HCT116 (cell line): ENCODE data around the gene CDKN1A.

Experiments used
- FOSL1 ChIP-seq: IDR thresholded peaks from 2 replicates; pipeline ENCODE4 v1.6.1; 2012; ENCODE audit warnings: low read depth
- TF ChIP-seq, protein P1 (sequence below), 3 experiments: fragments of 200-600 bp in 1 of 3; sonication (generic) in 1 of 3; IDR thresholded peaks in 2 of 3; conservative IDR thresholded peaks in 1 of 3; 2 replicates each; pipeline ENCODE4 v1.5.1; 2012 to 2017; ENCODE audit warnings: low read depth in 2 of 3, low read length in 2 of 3, antibody characterized with exemption in 1 of 3, borderline replicate concordance in 1 of 3, control low read depth in 1 of 3, mild to moderate bottlenecking in 1 of 3, mixed read lengths in 1 of 3, mixed run types in 1 of 3, moderate library complexity in 1 of 3; ENCODE audit not compliant: insufficient read depth in 1 of 3

DNA sequence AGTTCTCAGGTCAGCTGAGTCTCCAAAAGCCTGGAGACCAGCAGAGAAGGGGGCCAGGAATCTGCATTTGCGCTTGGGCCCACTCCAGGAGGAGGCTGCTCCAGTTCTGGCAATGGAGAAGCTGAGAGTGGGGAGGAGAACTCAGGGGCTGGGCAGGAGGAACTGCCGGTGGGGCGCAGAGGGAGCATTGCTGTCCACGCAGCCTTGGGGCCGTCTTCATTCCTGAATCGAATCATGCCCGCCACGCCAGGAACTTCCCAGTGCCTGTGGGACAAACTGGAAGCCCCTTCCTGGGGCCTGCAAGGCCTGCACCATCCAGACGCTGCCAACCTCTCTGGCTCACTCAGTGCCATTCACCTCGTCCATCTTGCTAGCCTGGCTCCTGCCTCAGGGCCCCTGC is 36.0 kb downstream of the CDKN1A start:
- no peak for TF ChIP-seq FOSL1
- TF ChIP-seq, protein P1, sequence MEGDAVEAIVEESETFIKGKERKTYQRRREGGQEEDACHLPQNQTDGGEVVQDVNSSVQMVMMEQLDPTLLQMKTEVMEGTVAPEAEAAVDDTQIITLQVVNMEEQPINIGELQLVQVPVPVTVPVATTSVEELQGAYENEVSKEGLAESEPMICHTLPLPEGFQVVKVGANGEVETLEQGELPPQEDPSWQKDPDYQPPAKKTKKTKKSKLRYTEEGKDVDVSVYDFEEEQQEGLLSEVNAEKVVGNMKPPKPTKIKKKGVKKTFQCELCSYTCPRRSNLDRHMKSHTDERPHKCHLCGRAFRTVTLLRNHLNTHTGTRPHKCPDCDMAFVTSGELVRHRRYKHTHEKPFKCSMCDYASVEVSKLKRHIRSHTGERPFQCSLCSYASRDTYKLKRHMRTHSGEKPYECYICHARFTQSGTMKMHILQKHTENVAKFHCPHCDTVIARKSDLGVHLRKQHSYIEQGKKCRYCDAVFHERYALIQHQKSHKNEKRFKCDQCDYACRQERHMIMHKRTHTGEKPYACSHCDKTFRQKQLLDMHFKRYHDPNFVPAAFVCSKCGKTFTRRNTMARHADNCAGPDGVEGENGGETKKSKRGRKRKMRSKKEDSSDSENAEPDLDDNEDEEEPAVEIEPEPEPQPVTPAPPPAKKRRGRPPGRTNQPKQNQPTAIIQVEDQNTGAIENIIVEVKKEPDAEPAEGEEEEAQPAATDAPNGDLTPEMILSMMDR (IDR thresholded peaks at IDR 0.05 in 2 of 3, conservative IDR thresholded peaks at IDR 0.05 in 1 of 3; ENCODE audit: borderline replicate concordance in 1 of 3, insufficient read depth in 1 of 3, low read depth in 2 of 3, low read length in 2 of 3): no peak
